HepG2 (cell line): ENCODE data around the gene GIPC1. TPM values are rescaled to one million over a fixed set of nuclear protein-coding genes. Genes with fewer than 3 reads are reported as not detected.
A peak's percentile ranks its signal among the peaks of the same experiment; 100 is the strongest.

ENCODE experiments used
- ARNTL ChIP-seq: sonication (generic); formaldehyde crosslinking; IDR thresholded peaks from 2 replicates; pipeline ENCODE4 v1.4.0; 2020; ENCODE audit warnings: mild to moderate bottlenecking, missing genetic modification reagents
- ATF7-NPFF ChIP-seq: sonication (generic); formaldehyde crosslinking; IDR thresholded peaks from 2 replicates; pipeline ENCODE4 v1.8.1; 2023; ENCODE audit warnings: mild to moderate bottlenecking, low read depth, missing genetic modification reagents, moderate library complexity
- CEBPB ChIP-seq: IDR thresholded peaks from 2 replicates; pipeline ENCODE4 v1.6.1; 2011; ENCODE audit warnings: low read depth, low read length, improper control_type of control experiment, borderline replicate concordance
- FOXK1 ChIP-seq: sonication (generic); formaldehyde crosslinking; IDR thresholded peaks from 2 replicates; pipeline ENCODE4 v1.4.0; 2020; ENCODE audit warnings: low read depth, missing genetic modification reagents, borderline replicate concordance
- RBM22 ChIP-seq: fragments of 200-400 bp; formaldehyde crosslinking; optimal IDR thresholded peaks from 2 replicates; pipeline ENCODE3; 2017; ENCODE audit warnings: mild to moderate bottlenecking, low read length, moderate library complexity
- ZBTB34 ChIP-seq: sonication (generic); formaldehyde crosslinking; IDR thresholded peaks from 2 replicates; pipeline ENCODE4 v1.8.0; 2022; ENCODE audit warnings: mild to moderate bottlenecking, missing genetic modification reagents
- ZFP36 ChIP-seq: fragments of 150-350 bp; IDR thresholded peaks from 2 replicates; pipeline ENCODE4 v1.6.1; 2018; ENCODE audit warnings: borderline replicate concordance, low read length, low read depth; ENCODE audit not compliant: partially characterized antibody
- ZFP41 ChIP-seq: sonication (generic); formaldehyde crosslinking; IDR thresholded peaks from 2 replicates; pipeline ENCODE4 v1.4.0; 2020; ENCODE audit warnings: mild to moderate bottlenecking, missing genetic modification reagents, borderline replicate concordance
- ZKSCAN5 ChIP-seq: sonication (generic); formaldehyde crosslinking; IDR thresholded peaks from 2 replicates; pipeline ENCODE4 v1.5.1; 2020; ENCODE audit warnings: mild to moderate bottlenecking, missing genetic modification reagents
- ZNF143 ChIP-seq: sonication (generic); formaldehyde crosslinking; IDR thresholded peaks from 2 replicates; pipeline ENCODE4 v1.4.0; 2020; ENCODE audit warnings: missing genetic modification reagents
- ZNF407 ChIP-seq: sonication (generic); formaldehyde crosslinking; IDR thresholded peaks from one replicate; pipeline ENCODE4 v1.5.1; 2020; ENCODE audit warnings: mild to moderate bottlenecking, missing genetic modification reagents; ENCODE audit errors: not compliant biosample characterization
- polyA plus RNA-seq, 8 experiments: library from polyadenylated mRNA; depleted of rRNA in 3 of 8; stranded (reverse) in 7 of 8; unstranded in 1 of 8; fragments of >200 nt; fragmentation: Illumina TruSeq in 4 of 8; extraction: Trizol in 4 of 8; gene quantifications; 2 replicates each; pipeline versions ENCODE4 v1.2.1 to v1.2.3, GENCODE V29; 2011 to 2016; ENCODE audit warnings: low read depth in 4 of 8, missing spikeins in 1 of 8, mixed read lengths in 1 of 8; ENCODE audit not compliant: insufficient read depth in 1 of 8
- total RNA-seq, 5 experiments: library from RNA; depleted of rRNA; stranded (reverse); fragments of >200 nt; fragmentation: Illumina TruSeq; extraction: Trizol; gene quantifications; 2 replicates each; pipeline ENCODE4 v1.2.3, GENCODE V29; 2016; ENCODE audit warnings: low read depth in 1 of 5

Gene GIPC1
- total and polyA plus RNA-seq, 2 of the 13 experiments (the other 11 are each of a cell fraction or from before 2014, with no cell fraction given), result 27.1 to 48.1 TPM

- TF ChIP-seq ZNF407 (CRISPR knock-in tag) (no peak), ATF7-NPFF (no peak), ZFP36 (no peak), ZNF143 (0 out of 2 replicates have a peak, but pooled peaks have one; percentile 29), ZBTB34 (CRISPR knock-in tag) (no peak), ZFP41 (CRISPR knock-in tag) (no peak), CEBPB (peak; percentile 46; the same call in 1 of the 2 replicates), FOXK1 (CRISPR knock-in tag) (no peak), RBM22 (no peak), ARNTL (CRISPR knock-in tag) (no peak), ZKSCAN5 (no peak)
These were observed 13.6 kb downstream of the GIPC1 start (continued) for GRCh38 chr19:14482172-14482941.
